IMR-90 (cell line): ENCODE results near the gene DUSP9. TPM values are rescaled to one million over a fixed set of nuclear protein-coding genes. Genes with fewer than 3 reads are reported as not detected.

Experiments
- ATAC-seq: fragments of 200-7000 bp; cut with Tn5 transposase; 2 replicates; pipeline ENCODE4 v1.9.1; 2020; ENCODE audit warnings: low read depth, mild to moderate bottlenecking, moderate library complexity
- BruUV-seq: library from RNA; stranded (reverse); fragments of 400-500 nt; replicated peaks from 2 replicates; lab custom pipeline; 2021; lab: Mats Ljungman, UMichigan
- CTCF ChIA-PET: fragments of 300-600 bp; formaldehyde crosslinking; extraction: SDS; loops from one replicate; lab custom pipeline; 2021; ENCODE audit warnings: antibody characterized with exemption; lab: Yijun Ruan, JAX
- POLR2A ChIA-PET: fragments of 300-600 bp; sonication (Branson Sonifier 250); formaldehyde crosslinking; loops from one replicate; lab custom pipeline; 2022; ENCODE audit warnings: antibody characterized with exemption; ENCODE audit not compliant: unreplicated experiment; lab: Charles Lee
- DNase-seq: peaks from one replicate; pipeline ENCODE4 v3.0.0; 2013
- H2AFZ ChIP-seq: replicated peaks from 2 replicates; pipeline ENCODE3; 2013; ENCODE audit warnings: low read length, mild to moderate bottlenecking; ENCODE audit not compliant: poor library complexity
- H2AK5ac ChIP-seq: 2 replicates; pipeline ENCODE4 v1.6.1; 2013; ENCODE audit warnings: low read depth, low read length, inconsistent platforms
- H2AK9ac ChIP-seq: replicated peaks from 2 replicates; pipeline ENCODE3; 2013; ENCODE audit warnings: mild to moderate bottlenecking, low read depth, low read length, moderate library complexity; ENCODE audit not compliant: poor library complexity
- H2BK120ac ChIP-seq: 2 replicates; pipeline ENCODE4 v1.6.1; 2013; ENCODE audit warnings: low read depth, low read length, inconsistent platforms
- H2BK15ac ChIP-seq: 3 replicates; pipeline ENCODE4 v1.6.1; 2013; ENCODE audit warnings: low read depth, low read length, inconsistent platforms
- H2BK20ac ChIP-seq: 2 replicates; pipeline ENCODE4 v1.6.1; 2013; ENCODE audit warnings: low read depth, mild to moderate bottlenecking, inconsistent platforms, low read length, moderate library complexity
- H2BK5ac ChIP-seq: 2 replicates; pipeline ENCODE4 v1.6.1; 2013; ENCODE audit warnings: mild to moderate bottlenecking, low read depth, low read length, inconsistent platforms; ENCODE audit not compliant: poor library complexity, severe bottlenecking
- H3K14ac ChIP-seq: replicated peaks from 2 replicates; pipeline ENCODE4 v1.6.1; 2013; ENCODE audit warnings: low read depth, low read length, inconsistent platforms
- H3K18ac ChIP-seq: 2 replicates; pipeline ENCODE4 v1.6.1; 2013; ENCODE audit warnings: low read depth, low read length, control low read depth
- H3K23ac ChIP-seq: 2 replicates; pipeline ENCODE4 v1.6.1; 2013; ENCODE audit warnings: low read depth, low read length, inconsistent platforms
- H3K27ac ChIP-seq: 2 replicates; pipeline ENCODE4 v1.5.1; 2013; ENCODE audit warnings: mild to moderate bottlenecking, control low read depth, low read length; ENCODE audit not compliant: insufficient read depth
- H3K27me3 ChIP-seq: 2 replicates; pipeline ENCODE4 v1.6.1; 2013; ENCODE audit warnings: low read length; ENCODE audit not compliant: control insufficient read depth, insufficient read depth
- H3K36me3 ChIP-seq: 2 replicates; pipeline ENCODE4 v1.6.1; 2013; ENCODE audit warnings: low read length, mixed read lengths; ENCODE audit not compliant: control insufficient read depth, insufficient read depth
- H3K4ac ChIP-seq: 2 replicates; pipeline ENCODE4 v1.6.1; 2013; ENCODE audit warnings: low read depth, low read length, inconsistent platforms
- H3K4me1 ChIP-seq: 2 replicates; pipeline ENCODE4 v1.6.1; 2013; ENCODE audit warnings: low read length, mixed read lengths; ENCODE audit not compliant: control insufficient read depth, insufficient read depth
- H3K4me2 ChIP-seq: 2 replicates; pipeline ENCODE4 v1.6.1; 2013; ENCODE audit warnings: low read depth, mild to moderate bottlenecking, control low read depth, low read length, moderate library complexity
- H3K4me3 ChIP-seq: 2 replicates; pipeline ENCODE4 v1.5.1; 2013; ENCODE audit warnings: low read depth, mild to moderate bottlenecking, control low read depth, low read length, moderate library complexity; ENCODE audit not compliant: insufficient read depth
- H3K56ac ChIP-seq: 2 replicates; pipeline ENCODE4 v1.6.1; 2013; ENCODE audit warnings: low read length, inconsistent platforms; ENCODE audit not compliant: insufficient read depth; ENCODE audit errors: extremely low read depth
- H3K79me1 ChIP-seq, 2 experiments: 2 replicates each; pipeline ENCODE4 v1.6.1; 2013; ENCODE audit warnings: low read length in 2 of 2, inconsistent platforms in 1 of 2, low read depth in 1 of 2
- H3K9ac ChIP-seq: 2 replicates; pipeline ENCODE4 v1.6.1; 2013; ENCODE audit warnings: low read depth, low read length, control low read depth
- H3K9me1 ChIP-seq: 2 replicates; pipeline ENCODE4 v1.6.1; 2013; ENCODE audit warnings: low read length, inconsistent platforms; ENCODE audit not compliant: insufficient read depth
- H3K9me3 ChIP-seq: 2 replicates; pipeline ENCODE4 v1.6.1; 2013; ENCODE audit warnings: low read length; ENCODE audit not compliant: control insufficient read depth, insufficient read depth
- H4K20me1 ChIP-seq: 2 replicates; pipeline ENCODE4 v1.6.1; 2013; ENCODE audit warnings: low read length, inconsistent platforms; ENCODE audit not compliant: insufficient read depth
- H4K5ac ChIP-seq: 2 replicates; pipeline ENCODE4 v1.6.1; 2013; ENCODE audit warnings: mild to moderate bottlenecking, low read depth, low read length, control low read depth
- H4K8ac ChIP-seq, 2 experiments: 2 replicates each; pipeline ENCODE4 v1.6.1; 2013; ENCODE audit warnings: low read depth in 2 of 2, low read length in 2 of 2, control low read depth in 1 of 2, inconsistent platforms in 1 of 2
- H4K91ac ChIP-seq: 2 replicates; pipeline ENCODE4 v1.6.1; 2013; ENCODE audit warnings: low read depth, low read length, inconsistent platforms; ENCODE audit not compliant: insufficient read depth
- MAFK ChIP-seq: IDR thresholded peaks from 2 replicates; pipeline ENCODE4 v1.6.1; 2012; ENCODE audit warnings: low read depth, low read length, improper control_type of control experiment
- WGBS, 2 experiments: methylation state at CpG; one replicate each; pipeline versions ENCODE4 v1.1.5 to v1.1.7; 2013; ENCODE audit warnings: missing lambda C conversion rate in 2 of 2; ENCODE audit not compliant: insufficient read length in 1 of 2; ENCODE audit errors: extremely low coverage in 2 of 2; 5-methylcytosine and 5-hydroxymethylcytosine counted together
- dilution Hi-C: fragments of 300-500 bp; cut with HindIII; formaldehyde crosslinking; loops from one replicate; pipeline ENCODE4 v1.14.3; 2018; ENCODE audit warnings: low sequenced_read_pairs; ENCODE audit not compliant: unreplicated experiment
- in situ Hi-C: fragments of 300-500 bp; cut with MboI; formaldehyde crosslinking; loops from 3 replicates; pipeline ENCODE4 v1.14.3; 2019; ENCODE audit warnings: low sequenced_read_pairs, inconsistent platforms, mixed read lengths
- intact Hi-C: fragments of 100-400 bp; cut with micrococcal nuclease; formaldehyde crosslinking; loops from 2 replicates; pipeline ENCODE4 v1.10.0; 2022
- polyA plus RNA-seq, 3 experiments: library from polyadenylated mRNA; depleted of rRNA; stranded (reverse); fragments of >200 nt; gene quantifications; 2 replicates each; pipeline ENCODE4 v1.2.3, GENCODE V29; 2012; ENCODE audit warnings: low replicate concordance in 1 of 3
- total RNA-seq: library from RNA; depleted of rRNA; stranded (reverse); fragments of >200 nt; gene quantifications from 2 replicates; pipeline ENCODE4 v1.2.3, GENCODE V29; 2012
- TF ChIP-seq, protein P1 (sequence below): conservative IDR thresholded peaks from 2 replicates; pipeline ENCODE4 v1.5.1; 2012; ENCODE audit warnings: mild to moderate bottlenecking, low read depth, low read length, improper control_type of control experiment

Gene DUSP9
- total and polyA plus RNA-seq, 2 of the 4 experiments (the other 2 are of a cell fraction) = under 0.01 to 0.09 TPM

GRCh38 chrX:153635788-153636668 is 11.0 kb upstream of the DUSP9 start:
- Histone ChIP-seq H2BK5ac (no peak overlapping the region), H4K20me1 (no peaks in the 10 kb centered on the region), H2BK120ac (no peak overlapping the region), H3K4me2 (no peak overlapping the region), H3K18ac (no peak overlapping the region), H3K27me3 (peaks cover 25% of the 10 kb centered on the region; the same call in 1 of the 2 replicates), H3K4ac (no peak overlapping the region), H3K9me3 (peaks cover 11% of the 10 kb centered on the region), H2AK5ac (no peak overlapping the region), H3K23ac (no peak overlapping the region), H3K79me1 (no peaks in the 10 kb centered on the region), H3K27ac (no peak overlapping the region), H2AFZ (no peak overlapping the region), H3K9ac (no peak overlapping the region), H3K14ac (no peak overlapping the region), H3K9me1 (no peaks in the 10 kb centered on the region), H3K56ac (no peak overlapping the region), H3K4me1 (no peaks in the 10 kb centered on the region), H2BK15ac (no peak overlapping the region), H2BK20ac (no peak overlapping the region), H4K8ac (no peak overlapping the region), H3K4me3 (no peak overlapping the region), H2AK9ac (no peak overlapping the region), H4K5ac (no peak overlapping the region), H4K91ac (no peak overlapping the region), H3K36me3 (no peaks in the 10 kb centered on the region)
- intact Hi-C loops (no loop called here), dilution Hi-C loops (no loop called here), in situ Hi-C loops (no loop called here)
- POLR2A ChIA-PET = no interaction called here
- no peak for ATAC-seq
- WGBS, 2 experiments = 69% methylated on average over 8 of the region's 21 CpGs; no CpG with 5 or more reads in 1 of the 2 experiments
- no peak for DNase-seq
- CTCF ChIA-PET = no interaction called here
- no TSS peak for BruUV-seq
- TF ChIP-seq MAFK = no peak
- TF ChIP-seq, protein P1, sequence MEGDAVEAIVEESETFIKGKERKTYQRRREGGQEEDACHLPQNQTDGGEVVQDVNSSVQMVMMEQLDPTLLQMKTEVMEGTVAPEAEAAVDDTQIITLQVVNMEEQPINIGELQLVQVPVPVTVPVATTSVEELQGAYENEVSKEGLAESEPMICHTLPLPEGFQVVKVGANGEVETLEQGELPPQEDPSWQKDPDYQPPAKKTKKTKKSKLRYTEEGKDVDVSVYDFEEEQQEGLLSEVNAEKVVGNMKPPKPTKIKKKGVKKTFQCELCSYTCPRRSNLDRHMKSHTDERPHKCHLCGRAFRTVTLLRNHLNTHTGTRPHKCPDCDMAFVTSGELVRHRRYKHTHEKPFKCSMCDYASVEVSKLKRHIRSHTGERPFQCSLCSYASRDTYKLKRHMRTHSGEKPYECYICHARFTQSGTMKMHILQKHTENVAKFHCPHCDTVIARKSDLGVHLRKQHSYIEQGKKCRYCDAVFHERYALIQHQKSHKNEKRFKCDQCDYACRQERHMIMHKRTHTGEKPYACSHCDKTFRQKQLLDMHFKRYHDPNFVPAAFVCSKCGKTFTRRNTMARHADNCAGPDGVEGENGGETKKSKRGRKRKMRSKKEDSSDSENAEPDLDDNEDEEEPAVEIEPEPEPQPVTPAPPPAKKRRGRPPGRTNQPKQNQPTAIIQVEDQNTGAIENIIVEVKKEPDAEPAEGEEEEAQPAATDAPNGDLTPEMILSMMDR = peak; percentile 32; the same call in 1 of the 2 replicates
